Parathyroid adenoma (tissue), 2 donors: ENCODE measurements around the gene LHX5.

Experiments
- H2AFZ ChIP-seq: fragments of 300-600 bp; sonication (generic); one replicate; pipeline ENCODE4 v1.7.0; 2017; ENCODE audit warnings: antibody characterized with exemption, mild to moderate bottlenecking
- H3K27ac ChIP-seq: fragments of 300-600 bp; sonication (generic); one replicate; pipeline ENCODE4 v1.7.0; 2017
- H3K27me3 ChIP-seq: fragments of 300-600 bp; sonication (generic); one replicate; pipeline ENCODE4 v1.7.0; 2017; ENCODE audit warnings: low read length; ENCODE audit not compliant: control insufficient read depth, insufficient read depth
- H3K36me3 ChIP-seq: fragments of 300-600 bp; sonication (generic); one replicate; pipeline ENCODE4 v1.7.0; 2017; ENCODE audit warnings: low read length; ENCODE audit not compliant: control insufficient read depth, insufficient read depth
- H3K4me1 ChIP-seq: fragments of 300-600 bp; sonication (generic); one replicate; pipeline ENCODE4 v1.7.0; 2017; ENCODE audit warnings: control low read depth
- H3K4me2 ChIP-seq: fragments of 300-600 bp; sonication (generic); one replicate; pipeline ENCODE4 v1.7.0; 2017; ENCODE audit warnings: low read length
- H3K4me3 ChIP-seq: fragments of 300-600 bp; sonication (generic); one replicate; pipeline ENCODE4 v1.7.0; 2017; ENCODE audit warnings: low read depth, low read length
- H3K79me2 ChIP-seq: fragments of 300-600 bp; sonication (generic); one replicate; pipeline ENCODE4 v1.7.0; 2017; ENCODE audit warnings: control low read depth
- H3K9ac ChIP-seq: fragments of 300-600 bp; sonication (generic); one replicate; pipeline ENCODE4 v1.7.0; 2017; ENCODE audit warnings: mild to moderate bottlenecking
- H3K9me3 ChIP-seq: fragments of 300-600 bp; sonication (generic); one replicate; pipeline ENCODE4 v1.7.0; 2017; ENCODE audit warnings: low read length; ENCODE audit not compliant: control insufficient read depth
- CTCF ChIP-seq: fragments of 300-600 bp; sonication (generic); IDR thresholded peaks from one replicate; pipeline ENCODE4 v1.7.0; 2017; ENCODE audit warnings: antibody characterized with exemption, mild to moderate bottlenecking
- donor health status: primary hyperparathyroidism.

Gene LHX5

GRCh38 chr12:113486722-113487121, 15.1 kb upstream of the LHX5 start:
- H3K4me3 ChIP-seq = no peak overlapping the region
- no peak overlapping the region for H3K4me2 ChIP-seq
- H3K9ac ChIP-seq = no peak overlapping the region
- no peaks in the 10 kb centered on the region for H3K9me3 ChIP-seq
- H3K4me1 ChIP-seq = no peaks in the 10 kb centered on the region
- H3K36me3 ChIP-seq = no peaks in the 10 kb centered on the region
- H3K27ac ChIP-seq = no peak overlapping the region
- no peak overlapping the region for H2AFZ ChIP-seq
- H3K79me2 ChIP-seq = no peaks in the 10 kb centered on the region
- TF ChIP-seq CTCF = no peak
- H3K27me3 ChIP-seq = no peaks in the 10 kb centered on the region

- no peak overlapping the region for H3K4me3 ChIP-seq
- no peak overlapping the region for H2AFZ ChIP-seq
- H3K4me1 ChIP-seq = no peaks in the 10 kb centered on the region
- no peak overlapping the region for H3K9ac ChIP-seq
- H3K27me3 ChIP-seq = no peaks in the 10 kb centered on the region
- no peak overlapping the region for H3K4me2 ChIP-seq
- H3K9me3 ChIP-seq = no peaks in the 10 kb centered on the region
- TF ChIP-seq CTCF = no peak
- no peak overlapping the region for H3K27ac ChIP-seq
- H3K79me2 ChIP-seq = no peaks in the 10 kb centered on the region
- no peaks in the 10 kb centered on the region for H3K36me3 ChIP-seq
Observed at GRCh38 chr12:113485330-113485729, 13.7 kb upstream of the LHX5 start.

- no peak overlapping the region for H3K4me3 ChIP-seq
- H3K4me2 ChIP-seq = no peak overlapping the region
- H3K36me3 ChIP-seq = no peaks in the 10 kb centered on the region
- H2AFZ ChIP-seq = no peak overlapping the region
- no peak overlapping the region for H3K9ac ChIP-seq
- H3K79me2 ChIP-seq = no peaks in the 10 kb centered on the region
- no peaks in the 10 kb centered on the region for H3K27me3 ChIP-seq
- H3K9me3 ChIP-seq = no peaks in the 10 kb centered on the region
- no peak for TF ChIP-seq CTCF
- no peaks in the 10 kb centered on the region for H3K4me1 ChIP-seq
- no peak overlapping the region for H3K27ac ChIP-seq
Observed at GRCh38 chr12:113482334-113482733, 10.7 kb upstream of the LHX5 start.

DNA sequence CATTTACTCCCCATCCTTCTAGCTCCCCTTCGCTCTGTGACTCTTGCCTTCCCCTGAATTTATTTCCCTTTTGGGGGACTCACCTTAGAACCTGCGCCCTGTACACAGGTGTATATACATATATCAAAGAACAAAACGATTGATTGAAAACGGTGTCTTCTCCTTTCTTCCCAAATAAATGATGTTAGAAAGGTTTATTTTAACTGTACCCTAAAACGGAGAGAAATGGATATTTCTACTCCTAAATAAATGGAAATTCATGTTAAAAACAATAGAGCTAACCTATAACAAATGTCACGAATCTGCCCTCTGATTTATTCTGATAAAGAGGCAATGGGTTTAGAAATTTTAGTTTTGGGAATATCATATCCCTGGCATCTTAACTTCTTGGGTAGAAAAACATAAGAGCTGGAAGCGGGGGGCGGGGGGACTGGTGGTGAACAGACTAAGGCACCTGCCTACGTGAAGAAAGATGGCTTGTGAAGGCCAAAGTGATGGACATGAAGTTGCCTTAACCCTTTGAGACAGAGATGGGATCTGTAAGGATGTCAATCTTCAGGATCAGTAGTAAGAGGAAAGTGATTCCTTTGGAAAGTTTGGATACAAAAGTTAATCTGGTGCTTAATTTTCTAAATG, 8.8 kb upstream of the LHX5 start:
- Histone ChIP-seq H3K79me2 (no peaks in the 10 kb centered on the region), H3K4me3 (no peak overlapping the region), H3K9ac (no peak overlapping the region), H3K4me2 (no peak overlapping the region), H3K27me3 (no peaks in the 10 kb centered on the region), H3K9me3 (no peaks in the 10 kb centered on the region), H3K4me1 (no peaks in the 10 kb centered on the region), H3K36me3 (no peaks in the 10 kb centered on the region), H2AFZ (no peak overlapping the region), H3K27ac (no peak overlapping the region)
- TF ChIP-seq CTCF = no peak

DNA sequence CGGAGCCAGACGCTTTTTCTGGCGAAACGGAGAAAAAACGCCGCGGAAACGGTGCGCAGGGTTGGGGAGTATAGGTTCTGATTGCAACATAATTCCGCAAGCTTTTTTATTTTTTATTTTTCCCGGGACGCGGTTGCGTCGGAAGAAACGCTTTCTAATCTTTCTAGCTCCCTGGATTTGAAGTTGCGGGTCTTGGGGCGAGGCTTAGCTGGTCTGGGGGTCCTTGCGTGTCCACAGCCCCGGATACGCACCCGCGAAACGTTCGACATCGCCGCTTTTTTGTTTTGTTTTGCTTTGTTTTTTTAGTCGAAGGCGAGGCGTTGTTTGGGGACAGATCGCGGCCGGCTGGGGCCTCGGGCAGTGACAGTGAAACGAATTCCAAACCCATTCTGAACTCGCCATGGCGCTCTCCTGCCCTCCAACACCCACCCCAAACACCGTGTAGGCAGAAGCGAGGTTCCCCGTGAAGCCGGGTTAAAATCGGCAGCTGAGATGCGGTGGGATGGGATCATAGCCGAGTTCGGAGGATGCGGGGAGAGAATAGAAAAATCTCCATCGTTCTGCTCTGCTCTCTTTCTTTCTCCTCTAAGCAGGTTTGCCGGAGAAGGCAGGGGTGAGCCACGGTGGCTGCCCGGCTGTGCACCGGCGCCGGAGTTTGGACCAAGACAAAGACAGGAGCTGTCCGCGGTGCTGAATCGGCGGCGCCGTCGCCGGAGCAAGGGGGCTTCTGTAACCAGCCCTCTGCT, 8.1 kb upstream of the LHX5 start:
- Histone ChIP-seq H3K9ac (no peak overlapping the region), H3K27me3 (no peaks in the 10 kb centered on the region), H3K9me3 (no peaks in the 10 kb centered on the region), H3K4me2 (no peak overlapping the region), H3K27ac (no peak overlapping the region), H3K4me3 (no peak overlapping the region), H2AFZ (peak overlapping the region; percentile 38), H3K79me2 (no peaks in the 10 kb centered on the region), H3K36me3 (no peaks in the 10 kb centered on the region), H3K4me1 (no peaks in the 10 kb centered on the region)
- no peak for TF ChIP-seq CTCF
